Osteocyte (in vitro differentiated cells): ENCODE data around the gene TNFAIP8. TPM values are rescaled to one million over a fixed set of nuclear protein-coding genes. Genes with fewer than 3 reads are reported as not detected.

Source experiments
- DNase-seq: peaks from one replicate; pipeline ENCODE4 v3.0.0; 2021; ENCODE audit warnings: mixed read lengths; ENCODE audit not compliant: unreplicated experiment; ENCODE audit errors: extremely low spot score
- H3K27ac Mint-ChIP-seq: one replicate; pipeline ENCODE4 v1.8.0; 2021; ENCODE audit warnings: mild to moderate bottlenecking, mixed read lengths; ENCODE audit not compliant: unreplicated experiment
- H3K27me3 Mint-ChIP-seq: one replicate; pipeline ENCODE4 v1.8.0; 2021; ENCODE audit warnings: mixed read lengths; ENCODE audit not compliant: unreplicated experiment
- H3K36me3 Mint-ChIP-seq: one replicate; pipeline ENCODE4 v1.8.0; 2021; ENCODE audit warnings: mixed read lengths; ENCODE audit not compliant: unreplicated experiment
- H3K4me1 Mint-ChIP-seq: one replicate; pipeline ENCODE4 v1.8.0; 2021; ENCODE audit warnings: mixed read lengths; ENCODE audit not compliant: unreplicated experiment
- H3K4me3 Mint-ChIP-seq: one replicate; pipeline ENCODE4 v1.8.0; 2021; ENCODE audit warnings: mild to moderate bottlenecking, moderate library complexity, mixed read lengths; ENCODE audit not compliant: unreplicated experiment
- H3K9me3 Mint-ChIP-seq: one replicate; pipeline ENCODE4 v1.8.0; 2021; ENCODE audit warnings: mixed read lengths; ENCODE audit not compliant: unreplicated experiment
- CTCF ChIP-seq: fragments of 200-600 bp; sonication (generic); IDR thresholded peaks from 2 replicates; pipeline ENCODE4 v1.5.0; 2021; ENCODE audit warnings: antibody characterized with exemption, mild to moderate bottlenecking, moderate library complexity
- total RNA-seq: library from RNA; stranded (reverse); gene quantifications from 2 replicates; pipeline ENCODE4 v1.2.1, GENCODE V29; 2021

TNFAIP8 gene
- total RNA-seq, 1 donor from 2014 or later: 13.3 TPM

DNA sequence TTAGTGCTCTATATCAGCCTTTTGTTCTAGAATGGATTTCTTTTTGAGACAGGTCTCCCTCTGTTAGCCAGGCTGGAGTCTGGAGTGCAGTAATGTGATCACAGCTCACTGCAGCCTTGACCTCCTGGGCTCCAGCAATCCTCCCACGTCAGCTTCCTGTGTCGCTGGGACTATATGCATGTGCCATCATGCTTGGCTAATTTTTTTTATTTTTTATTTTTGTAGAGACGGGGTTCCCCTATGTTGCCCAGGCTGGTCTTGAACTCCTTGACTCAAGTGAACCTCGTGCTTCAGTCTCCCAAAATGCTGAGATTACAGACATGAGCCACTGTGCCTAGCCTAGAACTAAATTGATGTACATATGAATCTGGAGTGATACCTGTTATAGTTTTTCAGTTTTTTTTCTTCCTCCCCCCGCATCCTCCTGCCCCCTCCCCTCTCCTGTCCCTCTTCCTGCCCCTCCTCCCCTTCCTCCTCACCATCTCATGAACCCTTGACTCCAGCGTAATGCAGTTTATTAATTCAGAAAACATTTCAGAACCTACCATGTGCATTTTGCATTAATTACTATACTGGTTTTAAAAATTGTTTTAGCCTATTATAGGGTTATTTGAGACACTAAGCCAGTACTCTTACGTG lies 37.4 kb upstream of the TNFAIP8 start:
- DNase-seq: no peak
- Mint-ChIP-seq H3K4me3 (no peak overlapping the region), H3K36me3 (no peaks in the 10 kb centered on the region), H3K27me3 (no peaks in the 10 kb centered on the region), H3K27ac (no peak overlapping the region), H3K9me3 (no peaks in the 10 kb centered on the region), H3K4me1 (peaks cover 31% of the 10 kb centered on the region)
- no peak for TF ChIP-seq CTCF

- Mint-ChIP-seq H3K36me3 (no peaks in the 10 kb centered on the region), H3K27me3 (no peaks in the 10 kb centered on the region), H3K27ac (no peak overlapping the region), H3K4me1 (peaks cover 40% of the 10 kb centered on the region), H3K4me3 (no peak overlapping the region), H3K9me3 (no peaks in the 10 kb centered on the region)
- no peak for TF ChIP-seq CTCF
- no peak for DNase-seq
These were observed 36.4 kb upstream of the TNFAIP8 start for GRCh38 chr5:119319401-119319800.

GRCh38 chr5:119319890-119320289 lies 35.9 kb upstream of the TNFAIP8 start:
- Mint-ChIP-seq H3K4me3 (no peak overlapping the region), H3K4me1 (peaks cover 45% of the 10 kb centered on the region), H3K27ac (no peak overlapping the region), H3K27me3 (no peaks in the 10 kb centered on the region), H3K9me3 (no peaks in the 10 kb centered on the region), H3K36me3 (no peaks in the 10 kb centered on the region)
- no peak for DNase-seq
- TF ChIP-seq CTCF: no peak

- Mint-ChIP-seq H3K27ac (no peak overlapping the region), H3K9me3 (no peaks in the 10 kb centered on the region), H3K4me3 (no peak overlapping the region), H3K27me3 (no peaks in the 10 kb centered on the region), H3K36me3 (no peaks in the 10 kb centered on the region), H3K4me1 (peaks cover 42% of the 10 kb centered on the region)
- DNase-seq: no peak
- no peak for TF ChIP-seq CTCF
These were observed 34.1 kb upstream of the TNFAIP8 start for GRCh38 chr5:119321569-119322311.

GRCh38 chr5:119322312-119322947 lies 33.4 kb upstream of the TNFAIP8 start:
- Mint-ChIP-seq H3K27me3 (no peaks in the 10 kb centered on the region), H3K27ac (peak overlapping the region; percentile 93), H3K36me3 (no peaks in the 10 kb centered on the region), H3K4me3 (no peak overlapping the region), H3K9me3 (no peaks in the 10 kb centered on the region), H3K4me1 (peaks cover 42% of the 10 kb centered on the region)
- no peak for DNase-seq
- TF ChIP-seq CTCF: no peak
